CD4-positive, alpha-beta T cell treated with Interleukin-15 for 1 hour (primary cell): ENCODE results near the gene PPM1F.
"Not testable (repeated sequence)": the region's sequence is repeated elsewhere in the genome, so short reads cannot be mapped to it uniquely, and the experiment has no call there.

ENCODE experiments used
- DNase-seq: peaks from one replicate; pipeline ENCODE4 v3.0.0-alpha.2; 2020

PPM1F gene

DNA sequence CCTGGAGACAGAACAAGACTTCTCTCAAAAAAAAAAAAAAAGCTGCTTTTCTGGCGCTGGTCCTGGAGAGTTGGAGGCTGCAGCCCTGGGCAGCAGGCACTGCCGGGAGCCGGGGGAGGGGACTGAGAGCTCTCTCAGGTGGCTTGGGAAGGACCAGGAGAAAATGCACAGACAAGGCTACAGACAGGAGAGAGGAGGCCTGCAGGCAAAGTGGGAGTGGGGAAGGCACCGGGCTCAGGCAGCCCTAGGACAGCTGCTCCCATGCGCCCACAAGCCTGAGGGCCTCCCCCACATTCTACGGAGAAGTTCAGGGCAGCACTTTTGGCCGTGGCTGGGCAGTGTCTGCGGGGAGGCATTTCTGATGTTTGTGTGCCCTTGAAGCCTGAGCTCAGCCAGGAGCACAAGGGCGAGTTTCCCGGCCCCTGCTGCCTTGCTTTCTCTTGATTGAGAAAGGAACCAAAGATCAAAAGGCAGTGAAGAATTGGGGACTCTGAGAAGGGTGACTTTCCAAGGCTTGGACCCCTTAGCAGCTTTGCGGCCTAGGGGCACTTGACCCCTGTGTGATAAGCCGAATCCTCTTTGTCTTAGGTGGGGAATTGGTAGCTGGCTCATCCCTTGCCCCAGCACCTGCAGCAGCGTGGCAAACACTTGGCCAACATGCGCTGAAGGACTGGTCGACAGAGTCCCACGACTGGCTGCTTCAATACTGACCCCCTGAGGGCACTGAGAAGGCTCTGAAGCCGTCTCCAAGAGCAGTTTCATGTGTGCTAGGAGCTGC is 35.3 kb downstream of the PPM1F start:
- DNase-seq = no peak

DNA sequence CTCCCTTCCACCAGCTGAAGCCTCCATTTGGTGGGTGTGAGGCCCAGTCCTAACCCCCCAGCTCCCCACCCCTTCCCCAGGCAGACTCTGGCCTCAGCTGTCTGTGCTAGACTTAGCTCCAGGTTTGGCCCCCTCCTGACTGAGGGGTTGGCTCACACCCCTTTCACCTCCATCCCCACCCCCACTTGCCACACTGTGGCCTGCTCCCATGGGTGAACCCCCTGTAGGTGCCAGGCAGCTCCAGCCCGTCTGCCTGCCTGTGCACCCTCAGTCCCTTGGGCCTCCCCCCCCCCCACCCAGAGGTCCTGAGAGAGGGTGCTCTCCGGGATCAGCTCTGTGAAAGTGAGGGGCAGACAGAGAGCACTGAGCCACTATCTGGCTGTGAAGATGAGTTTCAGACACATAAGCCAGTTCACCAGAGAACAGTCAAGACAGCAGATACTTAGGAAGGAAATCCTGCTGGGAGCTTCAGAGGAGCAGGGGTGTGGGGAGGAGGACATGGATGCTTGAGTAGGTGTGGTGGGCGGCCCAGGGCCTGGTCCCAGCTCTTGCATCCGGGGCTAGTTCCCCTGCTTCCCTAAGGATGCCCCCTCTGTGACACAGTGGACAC is 36.2 kb downstream of the PPM1F start:
- DNase-seq = no peak

- no peak for DNase-seq
These were observed 36.9 kb downstream of the PPM1F start for GRCh38 chr22:21915624-21916308.

GRCh38 chr22:21914033-21914642 is 38.5 kb downstream of the PPM1F start:
- DNase-seq = not testable (repeated sequence)

GRCh38 chr22:21910367-21910766 is 42.3 kb downstream of the PPM1F start:
- DNase-seq = not testable (repeated sequence)

GRCh38 chr22:21909871-21910270 is 42.8 kb downstream of the PPM1F start:
- no peak for DNase-seq

DNA sequence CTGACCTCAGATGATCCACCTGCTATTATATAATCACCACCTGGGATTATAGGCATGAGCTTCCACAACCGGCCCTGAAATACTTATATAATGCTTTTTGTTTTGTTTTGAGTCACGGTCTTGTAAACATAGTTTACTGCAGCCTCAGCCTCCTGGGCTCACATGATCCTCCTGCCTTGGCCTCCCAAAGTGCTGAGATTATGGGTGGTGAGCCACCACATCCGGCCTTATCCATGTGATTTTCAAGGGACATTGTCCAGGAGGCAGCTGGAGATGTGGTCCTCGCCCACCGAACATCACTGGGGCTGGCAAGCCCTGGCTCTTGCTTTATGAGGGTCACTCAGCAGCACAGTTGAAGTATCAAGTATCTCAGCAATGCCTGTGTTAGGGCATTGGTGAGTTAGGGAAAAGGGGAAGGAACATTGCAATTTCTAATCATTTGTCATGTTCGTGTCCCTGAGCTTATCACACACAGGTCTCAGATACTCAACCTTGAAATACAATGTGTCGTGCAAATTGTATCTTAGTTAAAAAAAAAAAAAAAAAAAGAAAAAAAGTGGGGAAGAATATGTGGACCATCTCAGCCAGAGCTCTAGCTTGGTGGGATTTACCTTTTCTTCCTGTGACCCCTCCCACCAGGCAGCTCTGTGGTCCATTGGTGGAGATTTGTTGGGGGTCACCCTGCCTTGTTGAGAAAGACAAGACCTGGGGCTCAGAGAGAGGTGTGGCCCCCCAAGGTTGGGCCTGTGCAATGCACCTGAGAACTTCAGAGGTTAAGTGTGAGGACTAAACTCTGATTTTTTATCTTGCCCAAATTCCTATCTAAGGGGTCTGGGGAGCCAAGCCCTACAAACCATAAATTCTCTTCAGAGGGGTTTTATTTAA is 44.8 kb downstream of the PPM1F start:
- DNase-seq = no peak

GRCh38 chr22:21905234-21905633 is 47.4 kb downstream of the PPM1F start:
- not testable (repeated sequence) for DNase-seq

GRCh38 chr22:21904250-21904789 is 48.3 kb downstream of the PPM1F start:
- no peak for DNase-seq

- no peak for DNase-seq
These were observed 49.4 kb downstream of the PPM1F start for GRCh38 chr22:21903283-21903682.

- DNase-seq = no peak
These were observed 50.2 kb downstream of the PPM1F start for GRCh38 chr22:21902296-21903087.

GRCh38 chr22:21898354-21898896 is 54.2 kb downstream of the PPM1F start:
- DNase-seq = no peak

GRCh38 chr22:21896951-21897513 is 55.6 kb downstream of the PPM1F start:
- DNase-seq = no peak

DNA sequence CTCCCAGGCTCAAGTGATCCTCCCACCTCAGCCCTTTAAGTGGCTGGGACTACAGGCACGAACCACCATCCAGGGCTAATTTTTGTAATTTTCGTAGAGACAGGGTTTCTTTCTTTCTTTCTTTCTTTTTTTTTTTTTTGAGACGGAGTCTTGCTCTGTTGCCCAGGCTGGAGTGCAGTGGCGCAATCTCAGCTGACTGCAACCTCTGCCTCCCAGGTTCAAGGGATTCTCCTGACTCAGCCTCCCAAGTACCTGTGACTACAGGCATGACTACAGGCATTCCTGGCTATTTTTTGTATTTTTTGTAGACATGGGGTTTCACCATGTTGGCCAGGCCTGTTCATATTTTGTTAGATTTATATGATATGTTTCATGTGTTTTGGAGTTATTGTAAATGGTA is 56.4 kb downstream of the PPM1F start:
- DNase-seq = not testable (repeated sequence)

DNA sequence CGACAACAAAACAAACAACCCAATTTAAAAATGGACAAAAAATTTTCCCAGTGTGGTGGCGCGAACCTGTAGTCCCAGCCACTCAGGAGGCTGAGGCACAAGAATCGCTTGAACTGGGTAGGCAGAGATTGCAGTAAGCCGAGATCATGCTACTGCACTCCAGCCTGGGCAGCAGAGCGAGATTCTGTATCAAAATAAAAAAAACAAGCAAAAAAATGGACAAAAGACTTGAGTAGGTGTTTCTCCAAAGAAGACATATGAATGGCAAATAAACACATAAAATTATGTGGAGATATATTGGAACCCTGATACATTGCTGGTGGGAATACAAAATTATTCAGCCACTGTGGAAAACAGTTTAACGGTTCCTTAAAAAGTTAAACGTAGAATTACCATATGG is 57.8 kb downstream of the PPM1F start:
- no peak for DNase-seq

GRCh38 chr22:21889251-21889990 is 63.2 kb downstream of the PPM1F start:
- DNase-seq = no peak

- no peak for DNase-seq
These were observed 64.8 kb downstream of the PPM1F start for GRCh38 chr22:21887841-21888240.

- DNase-seq = not testable (repeated sequence)
These were observed 68.7 kb downstream of the PPM1F start for GRCh38 chr22:21883930-21884329.

DNA sequence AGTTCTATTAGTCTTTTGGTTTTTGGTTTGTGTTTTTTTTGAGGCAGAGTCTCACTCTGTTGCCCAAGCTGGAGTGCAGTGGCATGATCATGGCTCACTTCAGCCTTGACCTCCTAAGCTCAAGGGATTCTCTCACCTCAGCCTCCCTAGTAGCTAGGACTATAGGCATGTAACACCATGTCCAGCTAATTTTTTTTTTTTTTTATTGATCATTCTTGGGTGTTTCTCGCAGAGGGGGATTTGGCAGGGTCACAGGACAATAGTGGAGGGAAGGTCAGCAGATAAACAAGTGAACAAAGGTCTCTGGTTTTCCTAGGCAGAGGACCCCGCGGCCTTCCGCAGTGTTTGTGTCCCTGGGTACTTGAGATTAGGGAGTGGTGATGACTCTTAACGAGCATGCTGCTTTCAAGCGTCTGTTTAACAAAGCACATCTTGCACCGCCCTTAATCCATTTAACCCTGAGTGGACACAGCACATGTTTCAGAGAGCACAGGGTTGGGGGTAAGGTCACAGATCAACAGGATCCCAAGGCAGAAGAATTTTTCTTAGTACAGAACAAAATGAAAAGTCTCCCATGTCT is 69.8 kb downstream of the PPM1F start:
- not testable (repeated sequence) for DNase-seq
